Measurements from ENCODE around the gene CFC1B. TPM values are rescaled to one million over a fixed set of nuclear protein-coding genes. Genes with fewer than 3 reads are reported as not detected.
"Not testable (repeated sequence)": the region's sequence is repeated elsewhere in the genome, so short reads cannot be mapped to it uniquely, and the experiment has no call there.

CFC1B gene
- total RNA-seq, result not detected
- polyA plus RNA-seq (ENCODE audit: insufficient read depth, low read depth, low replicate concordance), result not detected
- long read RNA-seq, donor 1, result 0 reads
- long read RNA-seq, donor 2, result 0 reads

GRCh38 chr2:130520992-130521391, at the start of gene CFC1B:
TSS of gene CFC1B (plus strand) at chr2:130521222. CDS start at chr2:130521485, 263 bp downstream.
- H3K27ac ChIP-seq; H3K27me3 ChIP-seq; intact Hi-C loops (cut with DNase I; ENCODE audit: low total_unique reads); DNase-seq; H3K9me3 ChIP-seq; H3K4me3 ChIP-seq; H3K36me3 ChIP-seq (ENCODE audit: low read depth, missing control alignments); H3K4me1 ChIP-seq: not testable (repeated sequence)
- WGBS, 2 donors, result no CpG with 5 or more reads among the region's 7 CpGs

DNA sequence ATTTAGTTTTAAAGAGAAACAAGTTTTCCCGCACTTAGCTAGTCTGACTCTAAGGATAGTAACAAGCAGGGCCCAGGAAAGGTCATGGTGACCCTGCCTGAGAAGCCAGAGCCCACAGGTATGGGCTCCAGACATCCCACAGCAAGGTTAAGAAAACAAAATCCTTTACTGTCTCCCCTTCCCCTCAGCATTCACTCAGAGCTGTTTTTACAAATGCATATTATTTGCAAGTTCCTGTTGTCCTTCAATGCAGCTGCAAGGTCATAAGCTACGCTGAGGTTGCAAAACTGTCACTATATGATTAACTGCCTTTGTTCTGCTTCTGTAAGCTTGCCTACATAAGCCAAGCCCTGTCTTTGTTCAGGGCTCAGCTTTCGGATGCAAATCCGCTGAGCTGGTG, 29.9 kb upstream of the CFC1B start:
- 48% methylated on average over 3 of the region's 4 CpGs; no CpG with 5 or more reads in 1 of the 2 donors for WGBS, 2 donors
- H3K9me3 ChIP-seq; DNase-seq; H3K36me3 ChIP-seq (ENCODE audit: low read depth, missing control alignments); H3K4me3 ChIP-seq; intact Hi-C loops (cut with DNase I; ENCODE audit: low total_unique reads); H3K27me3 ChIP-seq; H3K27ac ChIP-seq; H3K4me1 ChIP-seq: not testable (repeated sequence)

DNA sequence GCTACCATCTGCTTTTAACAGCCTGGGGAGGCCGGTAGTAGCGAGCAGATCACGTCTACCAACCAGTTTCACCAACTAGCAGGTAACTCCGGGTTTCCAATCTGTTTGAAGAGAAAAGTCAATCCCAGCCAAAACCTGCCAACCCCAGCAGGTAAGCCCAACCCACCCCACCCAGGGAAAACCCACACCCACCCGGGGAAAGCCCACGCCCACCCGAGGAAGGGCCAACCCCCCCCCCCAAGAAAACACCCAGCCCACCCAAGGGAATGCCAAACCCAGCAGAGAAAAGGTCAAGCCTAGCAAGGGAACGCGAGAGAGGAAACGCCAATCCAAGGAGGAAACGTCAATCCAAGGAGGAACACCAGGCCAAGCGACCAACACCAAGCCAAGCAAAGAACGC, 11.8 kb upstream of the CFC1B start, which contains the start of gene POTEI:
TSS of gene POTEI (minus strand) at position 101 of the 400 bp plus-strand sequence. CDS start at position 8, 93 bp downstream.
- H3K9me3 ChIP-seq; H3K4me3 ChIP-seq; H3K36me3 ChIP-seq (ENCODE audit: low read depth, missing control alignments); H3K27ac ChIP-seq; H3K4me1 ChIP-seq; intact Hi-C loops (cut with DNase I; ENCODE audit: low total_unique reads); DNase-seq; H3K27me3 ChIP-seq: not testable (repeated sequence)
- no CpG with 5 or more reads among the region's 13 CpGs for WGBS, 2 donors

DNA sequence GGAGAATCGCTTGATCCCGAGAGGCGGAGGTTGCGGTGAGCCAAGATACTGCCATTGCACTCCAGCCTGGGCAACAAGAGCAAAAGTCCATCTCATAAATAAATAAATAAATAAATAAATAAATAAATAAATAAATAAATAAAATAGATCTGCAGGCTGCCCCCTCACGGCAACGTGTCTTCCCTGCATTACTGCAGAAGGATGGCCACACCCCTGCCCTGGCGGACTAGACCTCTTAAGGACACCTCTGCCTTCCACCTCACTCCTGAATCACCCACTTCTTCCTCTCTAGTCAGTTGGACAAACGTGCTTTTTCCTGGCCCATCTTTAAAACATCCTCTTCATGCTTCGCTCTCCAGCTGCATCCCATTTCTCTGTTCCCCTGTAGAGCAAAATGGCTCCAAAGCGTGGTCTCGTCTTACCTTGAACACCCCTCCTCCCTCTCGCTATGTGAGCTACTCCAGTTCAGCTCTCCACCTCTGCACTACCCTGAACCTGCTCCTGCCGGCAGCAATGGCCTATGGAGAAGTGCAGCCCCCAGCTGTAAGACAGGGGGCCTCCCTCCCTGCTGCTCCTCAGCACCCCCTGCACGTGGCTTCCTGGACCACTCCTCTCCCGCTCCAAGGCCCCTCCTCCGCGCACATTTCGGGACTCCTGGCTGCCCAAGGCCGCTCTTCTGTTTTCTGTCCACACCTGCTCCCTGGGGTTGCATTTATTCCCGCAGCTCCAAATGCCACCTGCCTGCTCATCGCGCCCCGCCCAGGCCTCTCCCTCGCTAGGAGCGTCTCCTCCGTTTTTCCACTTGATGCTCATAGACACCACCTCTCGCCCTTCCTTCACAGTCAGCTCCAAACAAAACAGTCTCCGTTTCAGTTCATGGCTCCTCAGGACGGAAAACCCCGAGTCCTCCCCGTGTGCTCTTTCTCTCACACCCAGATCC, 9.9 kb upstream of the CFC1B start:
- H3K4me1 ChIP-seq; DNase-seq; H3K36me3 ChIP-seq (ENCODE audit: low read depth, missing control alignments); H3K27me3 ChIP-seq; H3K4me3 ChIP-seq; intact Hi-C loops (cut with DNase I; ENCODE audit: low total_unique reads); H3K9me3 ChIP-seq; H3K27ac ChIP-seq: not testable (repeated sequence)
- WGBS, 2 donors, result 62% methylated on average over 3 of the region's 31 CpGs; no CpG with 5 or more reads in 1 of the 2 donors

GRCh38 chr2:130511747-130512451, 9.1 kb upstream of the CFC1B start:
- H3K4me3 ChIP-seq; H3K36me3 ChIP-seq (ENCODE audit: low read depth, missing control alignments); H3K4me1 ChIP-seq; H3K27me3 ChIP-seq; intact Hi-C loops (cut with DNase I; ENCODE audit: low total_unique reads); H3K27ac ChIP-seq; DNase-seq; H3K9me3 ChIP-seq: not testable (repeated sequence)
- WGBS, 2 donors, result 82 to 96% methylated on average over 4 to 5 of the region's 17 CpGs

- H3K4me3 ChIP-seq; H3K4me1 ChIP-seq; H3K9me3 ChIP-seq; intact Hi-C loops (cut with DNase I; ENCODE audit: low total_unique reads); H3K27ac ChIP-seq; H3K27me3 ChIP-seq; DNase-seq; H3K36me3 ChIP-seq (ENCODE audit: low read depth, missing control alignments): not testable (repeated sequence)
- WGBS, 2 donors, result no CpG with 5 or more reads among the region's 12 CpGs
Observed at GRCh38 chr2:130518516-130519106, 2.4 kb upstream of the CFC1B start.

DNA sequence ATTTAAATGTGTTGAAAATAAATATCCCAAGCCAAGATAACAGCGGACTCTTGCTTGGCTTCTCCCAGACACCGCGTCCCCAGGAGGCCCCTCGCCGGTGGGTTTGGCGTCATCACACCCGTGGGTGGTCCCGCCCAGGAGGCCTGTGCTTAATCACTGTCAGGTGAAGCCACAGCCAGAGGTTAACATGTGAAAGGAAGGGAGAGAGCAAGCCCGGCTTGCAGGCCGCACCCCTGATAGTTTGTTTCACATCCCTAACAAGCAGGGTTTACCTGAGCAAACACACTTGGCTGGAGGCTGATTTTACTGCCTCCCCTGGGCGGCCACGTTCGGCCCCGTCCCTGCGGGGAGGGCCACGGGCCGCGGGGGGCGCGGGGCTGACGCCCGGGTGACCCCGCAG, 1.4 kb downstream of the CFC1B start:
- H3K9me3 ChIP-seq; H3K36me3 ChIP-seq (ENCODE audit: low read depth, missing control alignments); intact Hi-C loops (cut with DNase I; ENCODE audit: low total_unique reads); H3K27me3 ChIP-seq; H3K4me1 ChIP-seq; DNase-seq; H3K4me3 ChIP-seq; H3K27ac ChIP-seq: not testable (repeated sequence)
- WGBS, 2 donors, result no CpG with 5 or more reads among the region's 23 CpGs

DNA sequence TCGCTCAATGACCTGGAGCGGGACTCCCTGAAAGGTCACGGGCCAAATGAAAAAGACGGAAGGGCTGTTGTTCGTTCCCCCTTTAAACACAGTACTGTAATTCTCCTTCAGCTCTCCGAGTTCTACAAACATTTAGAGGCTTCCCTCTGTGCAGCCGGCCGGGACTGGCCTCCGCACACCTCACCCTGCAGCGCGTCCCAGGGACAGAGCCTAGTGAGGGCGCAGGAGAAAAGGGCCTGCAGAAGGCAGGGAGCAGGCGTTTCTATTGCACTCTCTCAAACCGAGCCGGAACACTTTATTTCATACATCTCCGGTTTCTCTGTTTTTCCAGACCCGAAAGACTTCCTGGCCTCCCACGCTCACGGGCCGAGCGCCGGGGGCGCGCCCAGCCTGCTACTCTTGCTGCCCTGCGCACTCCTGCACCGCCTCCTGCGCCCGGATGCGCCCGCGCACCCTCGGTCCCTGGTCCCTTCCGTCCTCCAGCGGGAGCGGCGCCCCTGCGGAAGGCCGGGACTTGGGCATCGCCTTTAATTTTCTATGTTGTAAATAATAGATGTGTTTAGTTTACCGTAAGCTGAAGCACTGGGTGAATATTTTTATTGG, 6.4 kb downstream of the CFC1B start:
- H3K27ac ChIP-seq; H3K4me3 ChIP-seq; H3K4me1 ChIP-seq; intact Hi-C loops (cut with DNase I; ENCODE audit: low total_unique reads); H3K9me3 ChIP-seq; H3K36me3 ChIP-seq (ENCODE audit: low read depth, missing control alignments); DNase-seq; H3K27me3 ChIP-seq: not testable (repeated sequence)
- no CpG with 5 or more reads among the region's 40 CpGs for WGBS, 2 donors

GRCh38 chr2:130529545-130529944, 8.5 kb downstream of the CFC1B start:
- H3K36me3 ChIP-seq (ENCODE audit: low read depth, missing control alignments); H3K27me3 ChIP-seq; H3K4me1 ChIP-seq; H3K27ac ChIP-seq; H3K9me3 ChIP-seq; intact Hi-C loops (cut with DNase I; ENCODE audit: low total_unique reads); DNase-seq; H3K4me3 ChIP-seq: not testable (repeated sequence)
- no CpG with 5 or more reads among the region's 6 CpGs for WGBS, 2 donors

- DNase-seq; H3K27me3 ChIP-seq; H3K4me1 ChIP-seq; H3K9me3 ChIP-seq; intact Hi-C loops (cut with DNase I; ENCODE audit: low total_unique reads); H3K36me3 ChIP-seq (ENCODE audit: low read depth, missing control alignments); H3K27ac ChIP-seq; H3K4me3 ChIP-seq: not testable (repeated sequence)
- no CpG with 5 or more reads among the region's 4 CpGs for WGBS, 2 donors
Observed at GRCh38 chr2:130530212-130530611, 9.2 kb downstream of the CFC1B start.

DNA sequence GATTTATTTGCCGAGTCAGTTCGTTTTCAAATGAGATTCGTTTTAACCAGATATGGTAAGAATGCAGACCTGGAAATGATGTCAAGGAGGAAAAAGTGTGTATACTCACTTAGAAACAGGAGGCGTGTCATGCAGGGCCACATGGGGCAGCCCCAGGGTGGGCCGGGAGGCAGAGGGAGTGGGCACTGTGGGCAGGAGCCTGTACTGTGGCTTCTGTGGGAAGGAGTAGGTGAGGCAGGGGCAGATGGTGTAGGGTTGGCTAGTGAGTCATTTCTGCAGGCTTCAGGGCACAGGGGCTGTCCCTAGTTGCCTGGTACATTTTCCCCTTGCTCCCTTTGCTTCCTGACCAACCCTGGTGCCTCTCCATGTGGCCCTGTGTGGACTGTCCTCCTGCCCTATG, 10.2 kb downstream of the CFC1B start:
- H3K4me3 ChIP-seq; H3K27ac ChIP-seq; intact Hi-C loops (cut with DNase I; ENCODE audit: low total_unique reads); H3K4me1 ChIP-seq; DNase-seq; H3K9me3 ChIP-seq; H3K36me3 ChIP-seq (ENCODE audit: low read depth, missing control alignments); H3K27me3 ChIP-seq: not testable (repeated sequence)
- WGBS, 2 donors, result no CpG with 5 or more reads among the region's 5 CpGs
